Gastrocnemius medialis (tissue), 4 donors: Measurements from ENCODE around the gene MYLIP. TPM values are rescaled to one million over a fixed set of nuclear protein-coding genes. Genes with fewer than 3 reads are reported as not detected.

Experiments used
- ATAC-seq, 2 donors: fragments of 150-250 bp; one replicate each; pipeline ENCODE4 v1.9.1; 2016
- DNase-seq, 2 donors: peaks; one replicate each; pipeline ENCODE4 v3.0.0-alpha.2; 2019
- H3K27ac ChIP-seq, 4 donors: fragments of 200-600 bp; sonication (generic); 1 replicate in 1 of 4; 2 replicates in 3 of 4; pipeline ENCODE4 v1.5.1; 2016 to 2018; ENCODE audit warnings: mild to moderate bottlenecking in 2 of 4, moderate library complexity in 1 of 4
- H3K27me3 ChIP-seq, 3 donors: fragments of 200-600 bp; sonication (generic) in 2 of 3; 1 replicate in 1 of 3; 2 replicates in 2 of 3; pipeline versions ENCODE4 v1.5.1 to v1.6.0; 2016 to 2019; ENCODE audit warnings: mild to moderate bottlenecking in 1 of 3, moderate library complexity in 1 of 3
- H3K36me3 ChIP-seq, 2 donors: fragments of 200-600 bp; sonication (generic) in 1 of 2; one replicate each; pipeline ENCODE4 v1.5.1; 2017 to 2018
- H3K4me1 ChIP-seq, 2 donors: fragments of 200-600 bp; sonication (generic) in 1 of 2; one replicate each; pipeline ENCODE4 v1.5.1; 2016 to 2017; ENCODE audit warnings: mild to moderate bottlenecking in 2 of 2
- H3K4me3 ChIP-seq, 4 donors: fragments of 200-600 bp; sonication (generic) in 3 of 4; 1 replicate in 1 of 4; 2 replicates in 3 of 4; pipeline ENCODE4 v1.5.1; 2016 to 2019; ENCODE audit warnings: mild to moderate bottlenecking in 2 of 4
- H3K9me3 ChIP-seq, 3 donors: fragments of 200-600 bp; sonication (generic) in 2 of 3; 1 replicate in 1 of 3; 2 replicates in 2 of 3; pipeline ENCODE4 v1.5.1; 2016 to 2019
- CTCF ChIP-seq, 5 experiments: fragments of 450-650 bp in 3 of 5; fragments of 200-600 bp in 2 of 5; sonication (generic) in 2 of 5; IDR thresholded peaks in 4 of 5; conservative IDR thresholded peaks in 1 of 5; 1 replicate in 4 of 5; 2 replicates in 1 of 5; pipeline ENCODE4 v1.5.1; 2016 to 2019; ENCODE audit warnings: antibody characterized with exemption in 5 of 5, mild to moderate bottlenecking in 3 of 5, moderate library complexity in 3 of 5
- POLR2A ChIP-seq, 2 donors: fragments of 450-650 bp; IDR thresholded peaks; one replicate each; pipeline ENCODE4 v1.6.1; 2017; ENCODE audit warnings: antibody characterized with exemption in 2 of 2, mild to moderate bottlenecking in 2 of 2, moderate library complexity in 2 of 2
- in situ Hi-C, 4 donors: fragments of 200-750 bp; cut with MboI; loops; one replicate each; pipeline versions ENCODE4 v1.15.0 to v1.8.0; 2017; ENCODE audit warnings: low sequenced_read_pairs in 4 of 4
- intact Hi-C: fragments of 100-400 bp; cut with DNase I; formaldehyde crosslinking; loops from one replicate; pipeline ENCODE4 v1.15.1; 2023; ENCODE audit warnings: low total_unique reads
- total RNA-seq, 4 donors: library from RNA; depleted of rRNA; stranded (reverse); fragments of >200 nt; gene quantifications; one replicate each; pipeline versions ENCODE4 v1.1.0 to v1.2.3, GENCODE V29; 2016

MYLIP gene
- total RNA-seq, 4 donors from 2014 or later = 8.9 to 28.6 (median 18.3) TPM

GRCh38 chr6:16178351-16178750 is 49.5 kb downstream of the MYLIP start:
- intact Hi-C loops (no loop called here), in situ Hi-C loops (loop anchor here in 1 of 4 donors (25.0 kb wide), 2 partner anchors 191 to 291 kb away; no protein-coding TSS in a partner anchor)
- DNase-seq = no peak
- no peak overlapping the region for H3K27ac ChIP-seq
- no peaks in the 10 kb centered on the region for H3K36me3 ChIP-seq
- H3K9me3 ChIP-seq = no peaks in the 10 kb centered on the region
- no peak overlapping the region for H3K4me3 ChIP-seq
- TF ChIP-seq CTCF (IDR thresholded peaks at IDR 0.05 in 4 of 5, conservative IDR thresholded peaks at IDR 0.05 in 1 of 5) (no peak), POLR2A (IDR thresholded peaks at IDR 0.05) (no peak)
- H3K27me3 ChIP-seq = no peaks in the 10 kb centered on the region
- ATAC-seq = no peak
- H3K4me1 ChIP-seq = peaks cover 1 to 4% of the 10 kb centered on the region in 2 donors

- Histone ChIP-seq H3K4me1 (peaks cover 4% of the 10 kb centered on the region in 2 donors), H3K36me3 (no peaks in the 10 kb centered on the region), H3K4me3 (no peak overlapping the region), H3K27ac (no peak overlapping the region), H3K27me3 (no peaks in the 10 kb centered on the region), H3K9me3 (no peaks in the 10 kb centered on the region)
- TF ChIP-seq CTCF (IDR thresholded peaks at IDR 0.05 in 4 of 5, conservative IDR thresholded peaks at IDR 0.05 in 1 of 5) (no peak), POLR2A (IDR thresholded peaks at IDR 0.05) (no peak)
- intact Hi-C loops (no loop called here), in situ Hi-C loops (loop anchor here in 1 of 4 donors (25.0 kb wide), 2 partner anchors 192 to 292 kb away; no protein-coding TSS in a partner anchor)
- no peak for ATAC-seq
- no peak for DNase-seq
These were observed 50.2 kb downstream of the MYLIP start for GRCh38 chr6:16179063-16179462.

GRCh38 chr6:16179970-16180431 is 51.1 kb downstream of the MYLIP start:
- DNase-seq (no peak), ATAC-seq (no peak)
- peaks cover 4% of the 10 kb centered on the region in 2 donors for H3K4me1 ChIP-seq
- H3K4me3 ChIP-seq = no peak overlapping the region
- H3K9me3 ChIP-seq = no peaks in the 10 kb centered on the region
- in situ Hi-C loops (loop anchor here in 3 of 4 donors (5.0 to 25.0 kb wide), 4 partner anchors 193 to 488 kb away; no protein-coding TSS in a partner anchor), intact Hi-C loops (no loop called here)
- no peaks in the 10 kb centered on the region for H3K27me3 ChIP-seq
- no peak overlapping the region for H3K27ac ChIP-seq
- no peaks in the 10 kb centered on the region for H3K36me3 ChIP-seq
- TF ChIP-seq POLR2A (IDR thresholded peaks at IDR 0.05) (no peak), CTCF (IDR thresholded peaks at IDR 0.05 in 4 of 5, conservative IDR thresholded peaks at IDR 0.05 in 1 of 5) (no peak)

GRCh38 chr6:16180696-16181438 is 52.0 kb downstream of the MYLIP start:
- Histone ChIP-seq H3K27ac (no peak overlapping the region), H3K36me3 (no peaks in the 10 kb centered on the region), H3K4me3 (no peak overlapping the region), H3K9me3 (no peaks in the 10 kb centered on the region), H3K27me3 (no peaks in the 10 kb centered on the region), H3K4me1 (peaks cover 4% of the 10 kb centered on the region in 2 donors)
- in situ Hi-C loops (loop anchor here in 3 of 4 donors (5.0 to 25.0 kb wide), 4 partner anchors 194 to 489 kb away; no protein-coding TSS in a partner anchor), intact Hi-C loops (no loop called here)
- no peak for TF ChIP-seq CTCF (IDR thresholded peaks at IDR 0.05 in 4 of 5, conservative IDR thresholded peaks at IDR 0.05 in 1 of 5)
- TF ChIP-seq POLR2A (IDR thresholded peaks at IDR 0.05) = no peak
- ATAC-seq (no peak), DNase-seq (no peak)
